SKM-1 treated with dmso at 0.1 percent for 144 hours (cell line): Measurements from ENCODE around the gene GADD45B.
"Not testable (repeated sequence)": the region's sequence is repeated elsewhere in the genome, so short reads cannot be mapped to it uniquely, and the experiment has no call there.

ENCODE experiments used
- DNase-seq: peaks from one replicate; lab custom pipeline; 2025; ENCODE audit not compliant: unreplicated experiment; lab: John Stamatoyannopoulos, UW

The GADD45B gene

GRCh38 chr19:2468596-2468995 is 7.3 kb upstream of the GADD45B start:
- no peak for DNase-seq

- DNase-seq, result no peak
Observed at GRCh38 chr19:2469102-2469914, 6.6 kb upstream of the GADD45B start.

- DNase-seq, result not testable (repeated sequence)
Observed at GRCh38 chr19:2469915-2470200, 6.1 kb upstream of the GADD45B start.

- peak; percentile 55 for DNase-seq
Observed at GRCh38 chr19:2474232-2475017, 1.5 kb upstream of the GADD45B start.

- DNase-seq, result no peak
Observed at GRCh38 chr19:2475018-2475701, 767 bp upstream of the GADD45B start.

GRCh38 chr19:2476451-2477140 is 669 bp downstream of the GADD45B start:
- DNase-seq, result peak; percentile 57

GRCh38 chr19:2477141-2477710 is 1.3 kb downstream of the GADD45B start:
- no peak for DNase-seq

- DNase-seq, result no peak
Observed at GRCh38 chr19:2477732-2478191, 1.8 kb downstream of the GADD45B start.

GRCh38 chr19:2478278-2478755 is 2.4 kb downstream of the GADD45B start:
- peak; percentile 96 for DNase-seq

- no peak for DNase-seq
Observed at GRCh38 chr19:2478756-2479555, 3.0 kb downstream of the GADD45B start.

- no peak for DNase-seq
Observed at GRCh38 chr19:2479556-2480194, 3.7 kb downstream of the GADD45B start.

GRCh38 chr19:2481466-2481865 is 5.5 kb downstream of the GADD45B start:
- no peak for DNase-seq

GRCh38 chr19:2482354-2483038 is 6.6 kb downstream of the GADD45B start:
- DNase-seq, result no peak

GRCh38 chr19:2483084-2483483 is 7.2 kb downstream of the GADD45B start:
- DNase-seq, result no peak

GRCh38 chr19:2483484-2484151 is 7.7 kb downstream of the GADD45B start:
- no peak for DNase-seq

GRCh38 chr19:2484178-2484937 is 8.4 kb downstream of the GADD45B start:
- DNase-seq, result no peak

- no peak for DNase-seq
Observed at GRCh38 chr19:2485428-2485827, 9.5 kb downstream of the GADD45B start.

GRCh38 chr19:2487090-2487489 is 11.2 kb downstream of the GADD45B start:
- no peak for DNase-seq
